ENCODE measurements around the gene SLC35G6. TPM values are rescaled to one million over a fixed set of nuclear protein-coding genes. Genes with fewer than 3 reads are reported as not detected.
"Not testable (repeated sequence)": the region's sequence is repeated elsewhere in the genome, so short reads cannot be mapped to it uniquely, and the experiment has no call there.

SLC35G6 gene
- total RNA-seq = not detected

- H3K4me3 ChIP-seq (replicated peaks in 1 of 3); H3K27me3 ChIP-seq; H3K9me3 ChIP-seq; DNase-seq; H3K36me3 ChIP-seq: not testable (repeated sequence)
- WGBS, 2 donors = 87 to 91% methylated on average over 4 of the region's 4 CpGs
- intact Hi-C loops (cut with DNase I) = loop anchor here (10.0 kb wide), 1 partner anchor 126 kb away; the partner anchor contains the start of genes KCTD11 and TMEM95
- Histone ChIP-seq H3K4me1 (peaks cover 43 to 62% of the 10 kb centered on the region in 2 donors), H3K27ac (peak within 1 kb of the TSS; percentile 100)
Measured at GRCh38 chr17:7481275-7481674, at the start of gene SLC35G6. Gene SLC35G6 (plus strand): TSS chr17:7481446. CDS start chr17:7481517, 71 bp downstream.

GRCh38 chr17:7432296-7432695, 49.0 kb upstream of the SLC35G6 start:
- WGBS, 2 donors = 75% methylated on average over 10 to 11 of the region's 11 CpGs
- Histone ChIP-seq H3K9me3 (no peaks in the 10 kb centered on the region), H3K4me1 (peaks cover 13 to 15% of the 10 kb centered on the region in 2 donors), H3K4me3 (replicated peaks in 1 of 3) (no peak overlapping the region), H3K27ac (no peak overlapping the region), H3K36me3 (no peaks in the 10 kb centered on the region), H3K27me3 (no peaks in the 10 kb centered on the region)
- intact Hi-C loops (cut with DNase I) = no loop called here
- TF ChIP-seq POLR2A (IDR thresholded peaks at IDR 0.05) (no peak), CTCF (IDR thresholded peaks at IDR 0.05) (no peak)
- no peak for DNase-seq

- peaks cover 31 to 49% of the 10 kb centered on the region in 2 donors for H3K4me1 ChIP-seq
- H3K9me3 ChIP-seq = no peaks in the 10 kb centered on the region
- WGBS, 2 donors = 5 to 7% methylated on average over 30 to 42 of the region's 49 CpGs
Measured at GRCh38 chr17:7435676-7436555, 45.3 kb upstream of the SLC35G6 start.

GRCh38 chr17:7436556-7437368, 44.5 kb upstream of the SLC35G6 start:
- Histone ChIP-seq H3K27ac (peak overlapping the region; percentile 60 to 67 (median 63)), H3K4me1 (peaks cover 31 to 51% of the 10 kb centered on the region in 2 donors), H3K27me3 (no peaks in the 10 kb centered on the region), H3K9me3 (no peaks in the 10 kb centered on the region), H3K36me3 (no peaks in the 10 kb centered on the region), H3K4me3 (replicated peaks in 1 of 3) (peak overlapping the region in 1 of 3 donors; percentile 38)
- WGBS, 2 donors = 6% methylated on average over 20 of the region's 92 CpGs; no CpG with 5 or more reads in 1 of the 2 donors
- TF ChIP-seq CTCF (IDR thresholded peaks at IDR 0.05) (peak; percentile 43 to 95 (median 82)), POLR2A (IDR thresholded peaks at IDR 0.05) (peak in 1 of 2 donors; percentile 46)
- intact Hi-C loops (cut with DNase I) = loop anchor here (5.0 kb wide), 2 partner anchors 84 to 126 kb away; partner anchors contain the start of genes KCTD11 and SENP3
- peak; percentile 87 to 88 for DNase-seq

More at GRCh38 chr17:7435676-7436555, 45.3 kb upstream of the SLC35G6 start:
- peak overlapping the region; percentile 30 to 53 (median 38) for H3K4me3 ChIP-seq (replicated peaks in 1 of 3)
- TF ChIP-seq POLR2A (IDR thresholded peaks at IDR 0.05) = peak in 1 of 2 donors; percentile 0
- peak in 1 of 6 experiments; percentile 16 for TF ChIP-seq CTCF (IDR thresholded peaks at IDR 0.05)
- DNase-seq = peak; percentile 49 to 56
- intact Hi-C loops (cut with DNase I) = loop anchor here (5.0 kb wide), 2 partner anchors 84 to 126 kb away; partner anchors contain the start of genes KCTD11 and SENP3
- no peaks in the 10 kb centered on the region for H3K36me3 ChIP-seq
- no peaks in the 10 kb centered on the region for H3K27me3 ChIP-seq
- peak overlapping the region; percentile 25 to 64 (median 61) for H3K27ac ChIP-seq

DNA sequence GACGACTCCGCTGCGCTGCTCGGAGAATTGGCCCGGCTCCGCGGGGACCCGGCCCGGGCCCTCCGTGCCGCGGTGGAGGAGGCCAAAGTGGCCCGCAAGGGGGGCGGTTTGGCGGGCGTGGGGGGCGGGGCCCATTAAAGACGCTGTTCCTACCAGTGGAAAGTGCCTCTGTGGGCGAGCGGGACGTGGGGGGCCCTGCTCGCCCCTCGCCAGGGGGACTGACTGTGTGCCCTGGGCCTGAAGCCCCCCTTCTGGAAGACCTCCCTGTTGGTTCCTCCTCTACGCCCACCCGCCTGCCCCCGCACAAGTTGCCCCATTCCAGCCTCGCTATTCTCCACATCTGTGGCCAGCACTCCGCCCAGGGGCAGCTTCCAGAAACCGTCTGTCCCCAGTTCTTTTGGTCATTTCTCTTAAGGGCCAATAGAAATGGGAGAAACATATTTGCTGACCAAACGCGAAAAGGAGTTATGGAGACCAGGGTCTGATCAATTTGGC, 43.8 kb upstream of the SLC35G6 start:
- peaks cover 31 to 51% of the 10 kb centered on the region in 2 donors for H3K4me1 ChIP-seq
- peak overlapping the region in 1 of 3 donors; percentile 38 for H3K4me3 ChIP-seq (replicated peaks in 1 of 3)
- H3K27ac ChIP-seq = peak overlapping the region; percentile 48 to 67 (median 63)
- DNase-seq = peak in 1 of 2 donors; percentile 11
- 50 to 51% methylated on average over 10 to 13 of the region's 31 CpGs for WGBS, 2 donors
- TF ChIP-seq CTCF (IDR thresholded peaks at IDR 0.05) (no peak), POLR2A (IDR thresholded peaks at IDR 0.05) (no peak)
- no peaks in the 10 kb centered on the region for H3K9me3 ChIP-seq
- no peaks in the 10 kb centered on the region for H3K36me3 ChIP-seq
- intact Hi-C loops (cut with DNase I) = loop anchor here (5.0 kb wide), 2 partner anchors 85 to 125 kb away; partner anchors contain the start of genes KCTD11 and SENP3
- H3K27me3 ChIP-seq = no peaks in the 10 kb centered on the region

All from thyroid gland (tissue), 4 donors.